BJ (cell line): Measurements from ENCODE around the gene PNKD. TPM values are rescaled to one million over a fixed set of nuclear protein-coding genes. Genes with fewer than 3 reads are reported as not detected.
A peak's percentile ranks its signal among the peaks of the same experiment; 100 is the strongest.

Source experiments
- CTCF ChIA-PET: fragments of 350-600 bp; formaldehyde crosslinking; extraction: SDS; loops from one replicate; lab custom pipeline; 2021; ENCODE audit warnings: antibody characterized with exemption, inconsistent platforms; lab: Yijun Ruan, JAX
- POLR2A ChIA-PET: fragments of 300-600 bp; sonication (Branson Sonifier 250); formaldehyde crosslinking; extraction: SDS; loops from one replicate; lab custom pipeline; 2021; ENCODE audit warnings: antibody characterized with exemption; lab: Charles Lee
- DNase-seq: peaks from one replicate; pipeline ENCODE4 v3.0.0-alpha.2; 2011; ENCODE audit warnings: low read depth
- H3K27me3 ChIP-seq: 2 replicates; pipeline ENCODE4 v1.6.0; 2011; ENCODE audit warnings: low read length; ENCODE audit not compliant: control insufficient read depth, insufficient read depth
- H3K36me3 ChIP-seq: 2 replicates; pipeline ENCODE4 v1.5.1; 2011; ENCODE audit warnings: low read length; ENCODE audit not compliant: control insufficient read depth, insufficient read depth
- H3K4me3 ChIP-seq: 2 replicates; pipeline ENCODE4 v1.5.1; 2011; ENCODE audit warnings: low read depth, mild to moderate bottlenecking, control low read depth, low read length
- CTCF ChIP-seq: IDR thresholded peaks from 2 replicates; pipeline ENCODE4 v1.5.1; 2011; ENCODE audit warnings: low read depth, mild to moderate bottlenecking, control low read depth, inconsistent platforms, low read length, moderate library complexity; ENCODE audit not compliant: insufficient read depth
- polyA plus RNA-seq: library from polyadenylated mRNA; depleted of rRNA; stranded (reverse); fragments of >200 nt; gene quantifications from 2 replicates; pipeline ENCODE4 v1.2.3, GENCODE V29; 2011

Gene PNKD
- polyA plus RNA-seq, 1 experiment: 54.5 TPM

- H3K4me3 ChIP-seq: peak overlapping the region; percentile 38
- peaks cover 15% of the 10 kb centered on the region for H3K36me3 ChIP-seq
- TF ChIP-seq CTCF: no peak
- H3K27me3 ChIP-seq: no peaks in the 10 kb centered on the region
- DNase-seq: no peak
- POLR2A ChIA-PET: no interaction called here
- CTCF ChIA-PET: interaction anchor here (1.0 to 5.9 kb wide), 4 partner anchors 12 to 121 kb away, joined by 3 to 87 read pairs (median 6); partner anchors contain the start of genes AAMP, CATIP and PNKD
Measured at GRCh38 chr2:218285604-218286003, 15.3 kb downstream of the PNKD start.

DNA sequence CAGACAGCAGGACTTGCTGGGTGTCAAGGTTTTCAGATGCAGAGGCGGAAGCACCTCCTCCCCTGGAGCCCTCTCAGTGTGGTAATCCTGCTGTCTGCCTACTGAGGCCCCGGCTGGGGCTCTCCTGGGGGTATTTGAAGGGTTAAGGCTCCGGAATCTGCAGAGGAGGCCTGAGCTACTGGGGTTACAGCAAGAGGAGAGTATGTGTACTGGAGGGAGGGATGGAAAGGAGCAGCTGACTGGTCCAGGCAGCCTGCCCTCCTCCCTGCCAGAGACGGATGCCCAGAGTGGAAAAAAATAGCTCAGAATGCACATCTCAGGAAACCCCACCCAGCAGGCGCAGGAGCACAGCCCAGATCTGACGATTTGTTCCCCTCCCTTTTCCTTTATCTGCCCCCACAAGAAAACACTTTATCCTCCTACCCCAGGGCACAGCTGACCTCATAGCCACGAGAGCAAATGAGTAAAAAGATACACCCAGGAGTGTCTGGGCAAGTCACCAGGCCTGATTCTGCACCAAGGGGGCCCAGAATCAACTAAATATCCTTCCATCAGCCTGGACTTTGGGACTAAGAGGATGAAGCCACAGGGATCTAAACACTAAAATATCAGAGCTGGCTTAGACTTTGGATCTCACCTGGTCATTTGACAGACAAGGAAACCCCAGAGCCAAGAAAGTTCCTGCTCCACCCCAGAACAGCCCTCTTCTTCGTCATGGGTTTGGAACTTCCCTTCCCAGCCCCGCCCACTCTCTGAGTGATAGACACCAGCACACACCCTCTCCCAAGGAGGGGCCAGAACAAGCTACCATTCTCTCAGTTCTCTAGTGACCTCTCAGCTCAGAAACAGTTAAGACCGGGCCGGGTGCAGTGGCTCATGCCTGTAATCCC, 16.5 kb downstream of the PNKD start:
- DNase-seq: peak; percentile 89
- TF ChIP-seq CTCF: no peak
- peaks cover 8% of the 10 kb centered on the region for H3K36me3 ChIP-seq
- H3K27me3 ChIP-seq: no peaks in the 10 kb centered on the region
- H3K4me3 ChIP-seq: peak overlapping the region; percentile 38
- ChIA-PET POLR2A (interaction anchor here (1.1 to 1.3 kb wide), 4 partner anchors 14 to 120 kb away, joined by 3 to 8 read pairs (median 3); partner anchors contain the start of genes AAMP and PNKD), CTCF (interaction anchor here (0.7 to 5.9 kb wide), 12 partner anchors 10 to 188 kb away, joined by 3 to 87 read pairs (median 3); partner anchors contain the start of genes AAMP, CATIP and PNKD)

DNA sequence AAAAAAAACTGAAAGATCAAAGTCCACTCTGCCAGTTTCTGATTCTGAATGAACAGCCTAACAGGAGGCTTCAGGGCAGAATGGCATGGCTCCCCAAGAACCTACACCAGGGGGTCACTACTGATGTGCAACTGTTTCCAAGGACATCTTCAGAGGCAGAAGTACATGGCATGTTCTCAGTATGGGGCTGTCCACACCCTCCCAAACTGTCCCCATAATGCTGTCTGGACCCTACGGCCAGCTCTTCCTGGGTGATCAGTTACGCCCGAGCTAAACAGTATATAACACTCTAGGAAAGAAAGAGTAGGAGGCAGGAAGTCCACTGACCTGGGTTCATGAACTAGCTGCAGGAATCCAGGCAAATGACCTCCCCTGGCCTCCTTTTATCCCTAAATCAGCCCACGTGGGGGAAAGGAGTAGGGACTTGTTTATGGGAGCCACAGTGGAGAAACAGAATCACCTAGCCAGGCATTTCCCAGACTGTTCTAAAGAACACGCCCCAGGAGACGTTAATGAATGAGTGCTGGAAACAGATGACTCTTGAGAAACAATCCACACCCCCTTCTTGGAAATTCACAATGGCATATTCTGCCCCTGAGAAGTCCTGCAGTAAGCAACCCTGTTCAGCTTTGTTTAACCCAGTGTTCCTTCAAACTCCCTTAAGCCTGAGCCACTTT, 19.5 kb downstream of the PNKD start:
- ChIA-PET POLR2A (interaction anchor here (0.6 kb wide), 1 partner anchor 63 kb away, joined by 3 read pairs; no protein-coding TSS in a partner anchor), CTCF (interaction anchor here (1.0 to 4.2 kb wide), 4 partner anchors 11 to 106 kb away, joined by 3 to 38 read pairs (median 4); partner anchors contain the start of gene CATIP)
- TF ChIP-seq CTCF: no peak
- H3K27me3 ChIP-seq: no peaks in the 10 kb centered on the region
- DNase-seq: no peak
- no peaks in the 10 kb centered on the region; the same call in 1 of the 2 replicates for H3K36me3 ChIP-seq
- H3K4me3 ChIP-seq: no peak overlapping the region

GRCh38 chr2:218290316-218291261, 20.3 kb downstream of the PNKD start:
- DNase-seq: no peak
- H3K4me3 ChIP-seq: peak overlapping the region; percentile 89
- CTCF ChIA-PET: interaction anchor here (1.0 to 4.2 kb wide), 5 partner anchors 12 to 106 kb away, joined by 3 to 38 read pairs (median 6); partner anchors contain the start of gene CATIP
- no peak for TF ChIP-seq CTCF
- no peaks in the 10 kb centered on the region; the same call in 1 of the 2 replicates for H3K36me3 ChIP-seq
- POLR2A ChIA-PET: interaction anchor here (0.6 kb wide), 1 partner anchor 64 kb away, joined by 3 read pairs; no protein-coding TSS in a partner anchor
- no peaks in the 10 kb centered on the region for H3K27me3 ChIP-seq
